HG02852 (cell line): ENCODE data around the gene HSD17B1.

ENCODE experiments used
- ATAC-seq: cut with Tn5 transposase; IDR thresholded peaks from one replicate; pipeline ENCODE4 v1.9.1; 2021; ENCODE audit warnings: mild to moderate bottlenecking, moderate library complexity; ENCODE audit not compliant: unreplicated experiment

The HSD17B1 gene

DNA sequence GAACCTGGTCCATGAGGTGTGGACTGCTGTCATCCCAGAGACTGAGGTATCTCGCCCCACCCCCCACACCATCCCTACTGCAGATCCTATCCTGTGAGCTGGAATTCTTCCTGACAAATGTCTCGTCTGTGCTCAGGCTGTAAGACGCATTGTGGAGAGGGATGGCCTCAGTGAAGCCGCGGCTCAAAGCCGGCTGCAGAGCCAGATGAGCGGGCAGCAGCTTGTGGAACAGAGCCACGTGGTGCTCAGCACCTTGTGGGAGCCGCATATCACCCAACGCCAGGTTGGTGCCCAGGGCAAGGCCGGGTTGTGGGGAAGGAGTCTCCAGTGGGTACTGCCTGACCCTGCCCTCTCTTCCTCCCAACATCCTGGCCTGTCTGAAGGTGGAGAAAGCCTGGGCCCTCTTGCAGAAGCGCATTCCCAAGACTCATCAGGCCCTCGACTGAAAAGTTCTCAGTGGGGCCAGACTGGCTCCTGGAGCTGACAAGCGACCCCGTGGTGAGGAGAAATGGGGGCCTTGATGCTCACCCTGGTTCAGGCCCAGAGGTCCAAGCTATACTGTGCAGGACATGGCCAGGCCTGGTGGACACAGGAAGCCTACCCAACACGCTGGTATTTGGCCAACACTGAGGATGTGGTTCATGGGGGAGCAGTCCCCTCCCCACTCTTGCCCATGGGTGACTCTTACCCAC lies 12.9 kb downstream of the HSD17B1 start:
- no peak for ATAC-seq

DNA sequence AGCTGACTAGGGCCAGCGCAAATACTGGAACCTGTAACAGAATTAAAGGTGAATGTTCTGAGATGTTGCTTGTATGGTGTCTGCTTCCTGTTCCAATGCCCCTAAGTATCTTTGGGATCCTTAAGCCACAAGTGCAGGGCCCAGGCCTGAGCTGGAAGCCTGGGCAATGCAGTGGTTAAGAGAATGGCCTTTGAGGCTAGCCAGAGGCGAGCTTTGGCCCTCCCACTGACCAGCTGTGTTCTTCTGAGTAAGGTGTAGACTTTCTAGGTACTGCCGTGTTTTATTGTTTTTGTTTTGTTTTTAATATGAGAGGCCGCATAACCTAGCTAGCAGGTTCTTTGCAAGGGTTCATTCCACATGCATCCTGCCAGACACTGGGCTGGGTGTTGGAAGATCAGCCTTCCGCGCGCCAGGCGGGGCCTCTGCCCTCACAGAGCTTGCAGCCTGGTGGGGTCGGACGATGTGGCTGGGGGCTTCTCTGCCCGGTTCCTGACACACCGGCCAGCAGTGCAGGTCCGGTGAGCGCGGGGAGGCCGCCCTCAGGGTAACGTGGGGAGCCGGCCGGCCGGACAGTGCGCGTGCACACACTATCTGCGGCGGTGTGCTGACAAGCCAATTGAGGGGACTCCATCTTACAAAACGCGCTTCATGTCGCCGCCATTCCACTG lies 13.6 kb downstream of the HSD17B1 start:
- ATAC-seq, result no peak

DNA sequence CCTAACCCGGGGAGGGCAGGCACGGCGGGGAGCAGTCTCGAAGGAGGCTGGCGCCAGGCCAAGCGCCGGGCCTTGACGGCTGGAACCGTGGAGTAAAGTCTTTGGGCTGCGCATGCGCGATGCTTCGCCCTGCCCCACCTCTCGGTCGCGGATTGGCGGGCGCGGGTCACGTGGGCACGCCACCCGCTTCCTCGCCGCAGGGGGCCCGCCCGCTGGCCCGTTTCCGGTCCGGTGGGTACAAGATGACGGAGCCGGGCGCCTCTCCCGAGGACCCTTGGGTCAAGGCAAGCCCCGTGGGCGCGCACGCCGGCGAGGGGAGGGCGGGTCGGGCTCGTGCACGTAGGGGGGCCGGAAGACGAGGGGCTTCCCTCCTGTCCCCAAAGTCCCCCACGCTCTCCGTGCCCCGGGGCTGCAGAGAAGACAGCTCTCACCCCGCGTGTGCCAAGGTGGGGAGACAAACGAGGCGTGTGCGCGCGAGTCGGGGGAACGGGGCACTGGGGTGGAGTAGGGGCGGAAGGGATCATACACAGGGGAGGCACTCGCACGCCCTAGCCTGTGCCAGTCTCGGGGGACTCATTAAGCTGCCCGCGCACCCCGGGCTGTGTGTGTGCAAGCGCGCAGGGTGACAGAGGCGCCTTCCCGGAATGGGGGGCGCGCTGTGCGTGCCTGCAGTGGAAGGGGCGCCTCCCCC lies 14.3 kb downstream of the HSD17B1 start, which contains the start of gene MLX:
MLX (plus strand) TSS at position 218 of the 691 bp plus-strand sequence; CDS start at position 243, 25 bp downstream.
- peak; percentile 50 for ATAC-seq

DNA sequence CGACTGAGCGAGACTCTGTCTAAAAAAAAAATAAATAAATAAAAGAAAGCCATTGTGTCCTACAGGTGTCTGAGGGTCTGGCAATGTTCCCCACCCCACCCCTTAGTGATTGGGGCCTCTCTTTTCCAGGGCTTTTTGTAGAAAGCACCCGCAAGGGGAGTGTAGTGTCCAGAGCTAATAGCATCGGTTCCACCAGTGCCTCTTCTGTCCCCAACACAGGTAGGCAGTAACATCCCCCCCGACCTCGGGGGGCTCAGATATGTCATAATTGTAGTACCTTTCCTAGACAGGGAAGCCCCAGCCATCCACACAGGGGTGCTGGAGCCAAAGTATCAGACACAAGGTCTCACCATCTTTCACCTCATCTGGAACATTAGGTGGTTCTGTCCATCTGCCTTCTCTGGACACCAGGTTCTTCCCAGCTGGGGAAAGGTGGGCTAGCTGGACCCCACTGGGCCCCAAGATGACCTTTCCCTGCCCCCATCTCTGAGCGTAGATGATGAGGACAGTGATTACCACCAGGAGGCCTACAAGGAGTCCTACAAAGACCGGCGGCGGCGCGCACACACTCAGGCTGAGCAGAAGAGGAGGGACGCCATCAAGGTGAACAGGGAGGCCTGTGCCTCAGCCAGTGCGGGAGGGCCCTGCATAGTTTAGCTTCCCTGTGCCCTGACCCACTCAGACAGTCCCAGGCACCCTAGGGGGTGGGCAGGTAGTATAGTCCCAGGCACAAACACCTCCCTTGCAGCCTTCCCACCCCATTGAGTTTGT lies 15.8 kb downstream of the HSD17B1 start:
- ATAC-seq, result no peak

DNA sequence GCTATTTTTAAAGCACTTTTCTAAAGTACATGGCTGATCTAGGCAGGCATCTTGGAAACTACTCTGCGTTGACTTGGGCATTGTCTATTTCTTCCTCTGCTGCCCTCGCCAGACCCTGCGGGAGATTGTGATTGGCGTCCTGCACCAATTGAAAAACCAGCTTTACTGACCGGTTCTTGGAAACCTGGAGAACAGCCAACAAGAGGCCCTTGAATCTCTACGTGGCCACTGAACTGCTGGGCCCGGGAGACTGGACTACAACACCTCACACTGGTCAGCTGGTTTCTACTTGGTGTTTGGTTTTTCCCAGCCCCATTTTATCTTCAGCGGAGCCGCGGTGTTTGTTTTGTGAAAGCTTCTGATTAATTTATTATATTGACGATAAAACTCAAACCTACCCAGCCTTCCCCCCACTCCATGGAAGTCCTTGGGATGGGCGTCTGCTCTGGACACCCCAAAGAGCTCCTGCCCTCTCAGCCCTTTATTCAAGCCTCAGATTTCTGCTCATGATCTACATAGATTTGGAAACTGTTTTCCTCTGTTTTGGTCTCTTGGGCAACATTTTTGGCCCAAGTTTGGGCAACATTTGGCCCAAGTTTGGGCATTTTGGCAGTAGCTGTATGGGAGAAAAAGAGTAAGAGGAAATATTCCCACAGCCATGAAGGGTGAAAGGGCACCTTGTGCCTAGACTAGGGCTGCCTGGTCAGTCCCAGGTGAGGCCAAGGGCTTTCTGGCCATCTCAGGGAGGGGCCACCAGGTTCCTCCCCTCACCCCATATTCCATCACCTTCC lies 18.9 kb downstream of the HSD17B1 start:
- no peak for ATAC-seq

DNA sequence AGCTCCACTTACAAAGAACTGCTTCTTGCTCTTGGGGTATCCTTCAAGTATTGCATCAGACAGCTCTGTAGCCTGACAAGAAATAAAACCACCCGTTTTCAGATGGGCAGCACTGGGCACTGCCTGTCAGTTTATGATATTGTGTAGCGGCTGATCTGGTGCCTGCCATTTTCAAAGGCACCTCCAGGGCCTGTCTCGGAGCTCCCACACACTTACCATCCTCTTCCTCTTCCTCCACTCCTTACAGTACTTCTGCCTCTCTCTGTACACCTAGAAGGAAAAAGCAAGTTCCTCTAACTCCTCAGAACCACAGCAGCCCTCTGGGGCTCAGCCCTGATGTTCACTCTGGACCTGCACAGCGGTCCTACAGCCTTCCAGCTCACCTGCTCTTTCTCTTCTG lies 20.4 kb downstream of the HSD17B1 start:
- no peak for ATAC-seq

DNA sequence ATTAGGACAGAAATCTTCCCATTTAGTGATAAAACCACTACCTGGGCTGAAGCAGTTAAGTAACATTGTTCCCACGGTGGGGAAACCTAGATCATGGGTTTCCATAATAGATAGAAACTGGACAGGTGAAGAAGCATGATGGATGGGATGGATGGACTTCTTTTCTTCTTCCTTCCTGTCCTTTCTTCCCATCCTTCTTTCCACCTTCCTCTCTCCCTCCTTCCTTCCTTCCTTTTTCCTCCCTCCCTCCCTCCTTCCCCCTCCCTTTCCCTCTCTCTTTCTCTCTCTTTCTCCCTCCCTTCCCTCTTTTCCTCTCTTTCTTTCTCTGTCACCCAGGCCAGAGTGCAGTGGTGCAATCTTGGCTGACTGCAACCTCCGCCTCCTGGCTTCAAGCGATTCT lies 21.7 kb downstream of the HSD17B1 start:
- ATAC-seq, result no peak

DNA sequence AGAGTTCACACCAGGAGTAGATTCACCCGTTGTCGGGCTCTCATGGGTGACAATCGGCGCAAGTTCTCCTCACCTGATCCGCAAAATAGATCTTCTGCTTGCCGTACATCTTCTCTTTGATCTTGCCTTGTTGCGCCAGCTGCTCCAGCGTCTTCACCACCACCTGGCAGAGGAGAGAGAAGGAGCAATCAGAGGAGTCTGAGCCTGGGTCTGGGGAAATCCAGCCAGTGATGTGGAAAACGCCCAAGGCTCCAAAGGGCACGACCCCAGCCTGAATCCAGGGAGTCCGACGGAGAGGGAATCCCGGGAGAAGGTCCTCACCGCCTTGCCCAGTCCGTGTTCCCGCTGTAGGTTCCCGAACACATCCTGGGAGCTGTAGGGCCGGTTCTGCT lies 24.4 kb downstream of the HSD17B1 start:
- no peak for ATAC-seq

DNA sequence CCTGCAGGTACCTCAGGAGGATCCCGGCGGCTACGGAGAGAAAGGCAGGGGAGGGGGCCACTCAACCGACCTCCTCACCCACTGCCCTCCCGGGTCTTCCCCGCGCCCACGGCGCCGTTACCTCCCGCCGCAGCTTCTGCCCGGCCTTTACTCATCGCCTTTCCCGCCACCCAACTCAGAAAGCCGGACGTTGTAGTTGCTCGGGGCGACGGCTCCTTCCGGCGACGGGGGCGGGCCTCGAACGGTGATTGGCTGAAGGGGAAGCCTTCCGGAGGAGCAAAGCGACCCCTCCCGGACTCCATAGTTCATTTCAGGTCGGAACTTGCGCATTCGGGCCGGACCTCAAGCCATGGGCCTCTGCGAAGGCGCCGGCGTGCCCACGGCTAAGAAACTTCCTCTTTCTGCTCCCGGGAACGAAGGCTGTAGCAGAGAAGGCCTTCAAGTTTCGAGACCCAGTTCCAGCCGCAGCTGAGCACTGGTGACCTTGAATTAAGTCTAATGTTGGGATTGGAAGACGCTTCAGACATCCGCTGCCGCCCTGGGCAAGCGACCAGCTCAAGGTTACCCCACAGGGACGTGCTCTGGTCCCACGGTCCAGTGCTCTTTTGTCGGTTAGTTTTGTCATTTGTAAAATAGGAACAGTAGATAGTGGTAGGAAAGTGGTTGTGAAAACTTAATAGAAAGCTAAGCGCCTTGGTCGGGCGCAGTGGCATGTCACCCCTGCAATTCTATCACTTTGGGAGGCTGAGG lies 25.0 kb downstream of the HSD17B1 start, which contains the start of gene PSMC3IP:
PSMC3IP (minus strand) TSS at position 198 of the 750 bp plus-strand sequence; CDS start at position 155, 43 bp downstream.
- ATAC-seq, result peak; percentile 64

DNA sequence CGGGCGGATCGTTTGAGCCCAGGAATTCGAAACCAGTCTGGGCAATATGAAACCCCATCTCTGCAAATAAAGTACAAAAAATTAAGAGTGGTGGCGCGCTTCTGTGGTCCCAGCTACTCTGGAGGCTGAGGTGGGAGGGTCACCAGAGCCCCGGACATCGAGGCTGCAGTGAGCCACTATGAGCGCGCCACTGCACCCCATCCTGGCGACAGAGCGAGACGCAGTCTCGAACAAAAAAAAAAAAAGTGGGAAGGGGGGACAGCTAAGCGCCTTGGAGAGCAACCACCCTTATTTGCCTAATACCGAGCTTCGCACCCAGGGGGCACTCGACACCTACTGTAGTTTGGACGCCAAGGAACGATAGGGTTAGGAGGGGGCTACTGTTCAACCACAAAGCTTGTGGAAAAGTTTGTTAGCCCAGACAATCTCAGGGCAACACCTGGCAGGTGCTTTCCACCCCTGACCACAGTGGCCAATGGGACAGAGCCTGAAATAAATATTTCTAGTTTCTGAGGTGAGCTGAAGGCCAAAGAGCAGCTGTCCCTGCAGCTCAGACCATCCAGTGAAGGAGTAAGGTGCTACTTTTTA lies 25.7 kb downstream of the HSD17B1 start:
- ATAC-seq, result peak; percentile 62

DNA sequence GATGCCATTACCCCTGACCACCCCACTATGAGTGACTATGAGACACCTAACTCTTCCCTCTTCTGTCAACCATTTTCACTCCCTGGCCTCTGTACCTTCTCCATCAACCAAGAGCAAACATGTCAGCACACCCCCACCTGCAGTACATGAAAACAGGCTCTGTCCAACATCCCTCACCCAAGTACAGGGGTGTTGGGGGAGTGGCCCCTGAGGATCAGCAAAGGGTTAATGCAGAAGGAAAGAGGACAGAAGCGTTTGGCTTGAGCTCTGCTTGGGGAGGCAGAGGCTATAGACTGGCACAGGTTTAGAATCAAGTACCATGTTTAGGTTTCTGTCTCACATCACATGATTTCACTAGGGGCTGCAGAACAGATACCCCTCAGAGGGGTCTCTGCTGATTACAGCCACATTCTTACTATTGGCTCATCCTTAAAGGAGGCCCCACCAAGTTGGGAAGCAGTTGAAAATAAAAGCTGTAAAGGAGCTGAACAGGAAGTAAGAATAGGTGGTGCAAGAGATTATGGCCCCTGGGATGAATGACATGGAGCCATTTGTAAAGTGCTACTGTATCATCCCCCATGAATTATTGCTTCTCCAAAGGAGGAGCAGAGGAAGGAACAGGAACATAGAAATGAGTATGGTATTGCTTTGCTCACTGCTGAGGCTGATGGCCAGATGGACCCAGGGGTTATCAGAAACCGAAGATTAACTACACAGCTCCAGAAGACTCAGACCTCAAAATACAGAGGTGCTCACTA lies 27.2 kb downstream of the HSD17B1 start:
- ATAC-seq, result no peak

DNA sequence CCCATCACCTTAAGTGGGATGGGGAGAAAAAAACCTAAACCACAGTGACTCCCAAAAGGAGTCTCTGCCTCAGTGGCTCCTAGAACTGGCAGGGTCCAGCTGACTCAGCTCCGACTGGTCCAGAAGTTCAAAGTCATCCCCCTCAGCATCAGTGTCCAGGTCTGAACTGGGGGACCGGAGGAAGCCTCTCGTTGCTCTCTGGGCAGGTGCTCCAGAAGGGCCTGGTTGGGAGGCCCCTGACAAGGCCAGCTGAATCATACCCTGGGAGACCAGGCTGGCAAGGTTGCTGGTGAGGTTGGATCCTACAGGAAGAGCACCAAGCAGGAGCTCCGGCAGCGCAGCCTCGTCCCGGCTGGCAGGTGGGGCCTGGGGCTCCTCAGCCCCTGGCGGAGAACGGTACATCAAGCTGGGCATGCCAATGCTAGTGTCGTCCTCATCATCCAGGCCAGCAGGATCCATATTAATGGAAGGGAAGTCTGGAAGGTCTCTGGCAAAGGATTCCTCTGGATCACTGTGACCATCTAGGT lies 29.1 kb downstream of the HSD17B1 start:
- ATAC-seq, result no peak

DNA sequence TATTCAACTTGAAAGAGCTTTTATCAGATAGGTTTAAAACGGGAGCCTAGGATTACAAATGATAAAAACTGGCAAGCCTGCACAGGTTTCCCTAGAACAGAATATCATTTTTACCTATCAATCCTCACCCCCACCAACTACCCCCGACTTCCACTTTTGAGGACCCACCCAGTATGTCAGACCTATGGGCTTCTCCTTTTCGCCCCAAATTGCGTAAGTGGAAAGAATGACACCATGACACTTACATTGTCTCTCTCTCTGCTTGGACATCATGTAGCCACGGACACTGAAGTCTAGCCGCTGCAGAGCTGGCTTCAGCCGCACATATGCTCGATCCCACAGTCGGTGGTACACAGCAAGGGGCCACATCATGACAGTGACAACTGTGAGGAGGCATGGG lies 32.2 kb downstream of the HSD17B1 start:
- no peak for ATAC-seq

DNA sequence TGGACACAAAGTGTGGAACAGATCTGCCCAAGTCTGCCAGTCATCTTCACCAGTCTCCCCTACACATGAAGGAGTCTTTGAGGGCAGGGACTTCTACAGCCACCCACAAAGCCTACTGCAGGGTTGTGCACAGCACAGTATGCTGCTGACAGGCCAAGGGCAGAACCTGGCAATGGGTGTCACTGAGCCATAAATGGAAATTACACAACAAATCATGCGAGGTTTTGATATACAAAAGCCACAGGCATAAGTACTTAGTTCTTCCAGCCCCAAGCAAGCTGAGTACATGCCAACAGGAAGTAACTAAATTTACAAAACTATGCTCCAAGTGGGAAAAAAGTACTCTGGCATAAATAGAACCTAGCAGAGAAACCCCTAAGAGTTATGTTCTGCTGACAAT lies 32.6 kb downstream of the HSD17B1 start:
- ATAC-seq, result no peak

DNA sequence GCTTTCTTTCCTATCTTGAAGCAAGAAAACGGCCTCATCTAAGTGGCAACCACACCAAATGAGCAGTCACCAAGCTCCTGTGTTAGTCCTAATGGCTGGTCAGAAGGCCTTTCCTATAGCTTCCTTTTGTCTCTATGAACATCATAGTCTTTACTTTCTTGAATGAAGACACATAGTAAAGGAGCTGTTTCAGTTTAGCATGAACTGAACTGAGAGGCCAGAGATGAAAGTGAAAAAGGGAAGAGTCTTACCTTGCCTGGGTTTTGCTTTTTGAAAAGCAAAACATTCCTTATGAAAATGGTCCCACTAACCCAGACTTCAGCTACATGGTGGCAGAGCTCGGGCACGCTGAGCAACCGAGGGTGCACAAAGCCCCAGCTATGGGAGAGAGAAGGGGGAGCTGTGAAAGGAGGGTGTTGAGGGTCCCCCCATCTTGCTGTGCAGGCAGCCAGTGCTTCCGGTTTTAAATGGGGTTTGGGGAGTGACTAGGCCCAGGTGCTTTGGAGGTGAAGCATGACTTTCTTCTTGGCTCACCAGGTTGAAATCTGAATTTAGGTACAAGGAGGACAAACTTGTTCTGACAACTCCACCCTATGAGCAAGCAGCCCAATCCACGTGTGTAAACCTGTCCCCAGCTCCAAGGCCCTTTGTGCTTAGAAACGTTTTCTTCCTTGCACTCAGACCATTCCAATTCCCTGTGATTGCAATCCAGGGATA lies 33.9 kb downstream of the HSD17B1 start:
- ATAC-seq, result no peak

DNA sequence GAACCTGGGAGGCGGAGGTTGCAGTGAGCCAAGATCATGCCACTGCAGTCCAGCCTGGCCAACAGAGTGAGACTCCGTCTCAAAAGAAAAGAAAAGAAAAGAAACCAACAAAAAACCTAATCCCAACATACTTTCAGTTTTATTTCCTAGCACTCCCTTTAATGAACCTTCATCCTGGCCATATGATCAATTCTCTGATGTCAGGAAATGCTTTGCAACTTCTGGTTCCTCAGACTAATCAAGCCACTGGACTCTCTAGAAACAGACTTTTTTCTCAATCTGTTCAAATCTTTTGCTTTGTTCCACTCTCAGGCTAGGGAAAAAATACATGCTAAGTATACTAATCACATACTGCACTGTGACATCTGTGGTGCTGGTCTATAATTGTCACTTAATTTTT lies 38.2 kb downstream of the HSD17B1 start:
- ATAC-seq, result no peak

DNA sequence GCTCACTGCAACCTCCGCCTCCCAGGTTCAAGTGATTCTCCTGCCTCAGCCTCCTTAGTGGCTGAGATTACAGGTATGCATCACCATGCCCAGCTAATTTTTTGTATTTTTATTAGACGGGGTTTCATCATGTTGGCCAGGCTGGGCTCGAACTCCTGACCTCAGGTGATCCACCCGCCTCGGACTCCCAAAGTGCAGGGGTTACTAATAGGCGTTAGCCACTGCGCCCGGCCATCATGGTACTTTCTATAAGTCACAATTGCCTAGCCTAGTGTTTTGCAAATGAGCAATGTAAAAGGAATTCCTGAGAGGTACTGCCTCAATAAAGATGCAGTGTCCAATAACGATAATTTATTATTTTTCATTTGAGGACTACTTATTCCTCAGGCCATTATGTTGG lies 38.7 kb downstream of the HSD17B1 start:
- no peak for ATAC-seq

DNA sequence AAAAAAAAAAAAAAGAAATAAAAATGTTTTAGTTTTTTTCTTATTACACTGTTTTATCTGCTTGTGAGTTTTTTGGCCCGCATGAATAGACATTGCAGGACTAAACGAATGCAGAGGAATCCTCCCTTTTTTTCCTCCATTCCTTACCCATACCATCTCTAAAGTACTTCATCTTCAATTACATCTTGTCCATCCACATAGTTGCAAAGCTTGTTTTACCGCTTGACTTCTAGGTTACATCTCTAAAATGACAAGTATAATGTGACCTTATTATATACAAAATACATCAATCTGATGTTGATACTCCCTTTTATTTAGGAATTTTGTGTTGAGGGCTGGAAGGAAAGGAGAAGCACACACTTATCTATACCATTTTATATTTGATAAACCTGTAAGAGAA lies 43.7 kb downstream of the HSD17B1 start:
- ATAC-seq, result no peak
